ENCODE measurements around the gene FCAMR. TPM values are rescaled to one million over a fixed set of nuclear protein-coding genes. Genes with fewer than 3 reads are reported as not detected.

The FCAMR gene
- polyA plus RNA-seq, 4 donors: 0.54 to 4.5 (median 0.91) TPM

DNA sequence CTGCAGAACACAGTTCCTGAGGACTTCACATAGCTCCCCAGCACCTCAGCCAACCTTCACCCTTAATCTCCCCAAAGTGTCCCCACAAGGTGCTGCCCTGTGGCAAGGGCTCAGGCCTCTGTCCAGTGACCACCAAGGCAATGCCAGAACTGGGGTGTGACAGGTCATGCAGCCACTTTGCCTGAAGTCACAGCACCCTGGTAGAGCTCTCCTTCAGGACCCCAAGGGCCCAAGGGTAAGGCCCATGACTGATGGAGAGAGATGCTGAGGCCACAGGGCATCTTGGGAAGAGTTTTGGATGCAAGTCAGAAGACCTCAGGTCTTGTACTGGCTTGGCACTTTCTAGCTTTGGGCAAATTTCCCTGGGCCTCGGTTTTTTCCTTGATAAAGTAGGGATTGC lies 47.7 kb downstream of the FCAMR start:
- H3K27ac ChIP-seq (ENCODE audit: low read depth in 1 of 3, low read length in 2 of 3): peak overlapping the region; percentile 61 to 81 (median 72)
- peaks cover 0 to 48% (median 0%) of the 10 kb centered on the region in 3 donors for H3K4me1 ChIP-seq (ENCODE audit: control insufficient read depth in 3 of 3, insufficient read depth in 2 of 3, low read depth in 1 of 3, low read length in 2 of 3)
- FAIRE-seq: no peak
- H3K27me3 ChIP-seq (ENCODE audit: control insufficient read depth in 3 of 3, insufficient read depth in 3 of 3, low read length in 3 of 3): no peaks in the 10 kb centered on the region
- no peaks in the 10 kb centered on the region for H3K36me3 ChIP-seq (ENCODE audit: control insufficient read depth in 3 of 3, insufficient read depth in 2 of 3, low read depth in 1 of 3, low read length in 3 of 3)
- WGBS, 3 donors: 50 to 79% (median 57%) methylated on average over 1 of the region's 1 CpG
- H3K4me3 ChIP-seq (ENCODE audit: low read depth in 1 of 3, low read length in 3 of 3): no peak overlapping the region
- no peak for DNase-seq
- no peaks in the 10 kb centered on the region for H3K9me3 ChIP-seq (ENCODE audit: control insufficient read depth in 2 of 2, insufficient read depth in 1 of 2, low read depth in 1 of 2, low read length in 1 of 2)

DNA sequence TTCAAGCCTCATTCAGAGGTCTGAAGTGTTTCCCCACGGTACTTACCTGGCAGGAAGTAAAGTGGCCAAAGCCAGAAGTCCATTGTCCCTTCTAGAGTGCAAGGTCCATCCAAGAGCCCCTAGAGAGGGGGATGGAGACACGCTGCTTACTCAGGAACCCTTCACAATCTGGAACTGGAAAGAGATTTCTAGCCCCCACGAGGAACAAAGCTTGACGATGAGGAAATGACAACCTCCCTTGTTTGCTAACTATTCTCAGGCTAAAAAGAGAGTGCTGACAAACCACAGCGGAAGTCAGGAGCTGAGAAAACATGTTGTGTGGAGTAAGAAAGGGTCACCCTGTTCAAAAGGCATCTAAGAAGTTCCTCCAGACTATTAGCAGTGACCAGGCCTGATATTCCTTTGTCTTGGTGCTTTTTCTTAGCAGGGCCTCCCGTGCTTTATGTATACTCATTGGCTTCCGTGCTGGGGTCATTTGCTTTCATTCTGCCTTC lies 48.4 kb downstream of the FCAMR start, which contains the start of gene FCMR:
TSS of gene FCMR (minus strand) at position 170 of the 494 bp plus-strand sequence. CDS start at position 83, 87 bp downstream.
- no peaks in the 10 kb centered on the region for H3K36me3 ChIP-seq (ENCODE audit: control insufficient read depth in 3 of 3, insufficient read depth in 2 of 3, low read depth in 1 of 3, low read length in 3 of 3)
- FAIRE-seq: no peak
- H3K27me3 ChIP-seq (ENCODE audit: control insufficient read depth in 3 of 3, insufficient read depth in 3 of 3, low read length in 3 of 3): no peaks in the 10 kb centered on the region
- peak within 1 kb of the TSS; percentile 61 to 81 (median 72) for H3K27ac ChIP-seq (ENCODE audit: low read depth in 1 of 3, low read length in 2 of 3)
- WGBS, 3 donors: 48 to 65% (median 50%) methylated on average over 7 of the region's 7 CpGs
- peak within 1 kb of the TSS in 2 of 3 donors; percentile 25 to 34 for H3K4me3 ChIP-seq (ENCODE audit: low read depth in 1 of 3, low read length in 3 of 3)
- peak in 1 of 2 donors; percentile 50 for DNase-seq
- H3K9me3 ChIP-seq (ENCODE audit: control insufficient read depth in 2 of 2, insufficient read depth in 1 of 2, low read depth in 1 of 2, low read length in 1 of 2): no peaks in the 10 kb centered on the region
- peaks cover 0 to 43% (median 0%) of the 10 kb centered on the region in 3 donors for H3K4me1 ChIP-seq (ENCODE audit: control insufficient read depth in 3 of 3, insufficient read depth in 2 of 3, low read depth in 1 of 3, low read length in 2 of 3)

- Histone ChIP-seq H3K4me3 (ENCODE audit: low read depth in 1 of 3, low read length in 3 of 3) (no peak overlapping the region), H3K27ac (ENCODE audit: low read depth in 1 of 3, low read length in 2 of 3) (no peak overlapping the region), H3K36me3 (ENCODE audit: control insufficient read depth in 3 of 3, insufficient read depth in 2 of 3, low read depth in 1 of 3, low read length in 3 of 3) (no peaks in the 10 kb centered on the region), H3K9me3 (ENCODE audit: control insufficient read depth in 2 of 2, insufficient read depth in 1 of 2, low read depth in 1 of 2, low read length in 1 of 2) (no peaks in the 10 kb centered on the region), H3K4me1 (ENCODE audit: control insufficient read depth in 3 of 3, insufficient read depth in 2 of 3, low read depth in 1 of 3, low read length in 2 of 3) (peaks cover 0 to 17% (median 0%) of the 10 kb centered on the region in 3 donors), H3K27me3 (ENCODE audit: control insufficient read depth in 3 of 3, insufficient read depth in 3 of 3, low read length in 3 of 3) (no peaks in the 10 kb centered on the region)
- 74 to 88% (median 84%) methylated on average over 3 of the region's 3 CpGs for whole genome bisulfite sequencing, 3 donors
- FAIRE-seq (no peak), DNase-seq (no peak)
Measured at GRCh38 chr1:206918076-206918475, 52.2 kb downstream of the FCAMR start.

DNA sequence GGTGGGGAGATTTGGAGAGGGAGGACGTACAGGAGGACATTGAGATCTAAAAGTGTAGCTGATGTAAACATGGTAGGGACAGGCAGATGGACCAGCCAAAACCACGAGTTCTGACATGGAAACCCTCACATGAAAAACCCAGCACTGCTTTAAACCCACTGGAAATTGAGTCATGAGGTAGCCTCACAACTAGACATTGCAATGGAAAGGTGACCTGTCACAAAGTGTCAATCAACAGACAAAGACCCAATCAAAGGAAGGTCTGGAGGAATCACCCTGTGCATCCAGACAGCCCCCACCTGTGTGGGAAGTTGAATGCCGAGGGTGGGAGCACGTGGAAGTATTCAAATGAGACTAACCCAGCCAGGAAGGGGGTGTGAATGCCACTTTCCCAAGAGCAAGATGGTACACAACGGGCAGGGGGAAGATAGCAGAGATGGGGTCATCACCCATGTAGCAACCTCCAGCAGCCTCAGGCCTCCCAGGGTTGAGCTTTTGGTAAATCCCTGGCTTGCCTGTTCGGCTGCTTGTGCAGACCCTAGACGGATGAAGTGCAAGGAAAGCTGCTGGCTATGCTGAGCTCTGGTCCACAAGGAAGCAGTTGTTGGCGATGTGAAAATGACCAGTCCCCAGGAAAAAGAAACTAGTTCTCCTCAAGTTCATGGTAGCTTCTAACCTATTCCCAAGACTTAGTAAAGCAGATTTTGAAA lies 54.1 kb downstream of the FCAMR start:
- H3K27ac ChIP-seq (ENCODE audit: low read depth in 1 of 3, low read length in 2 of 3): no peak overlapping the region
- H3K4me3 ChIP-seq (ENCODE audit: low read depth in 1 of 3, low read length in 3 of 3): no peak overlapping the region
- 72 to 91% (median 86%) methylated on average over 8 of the region's 8 CpGs for WGBS, 3 donors
- no peaks in the 10 kb centered on the region for H3K27me3 ChIP-seq (ENCODE audit: control insufficient read depth in 3 of 3, insufficient read depth in 3 of 3, low read length in 3 of 3)
- H3K9me3 ChIP-seq (ENCODE audit: control insufficient read depth in 2 of 2, insufficient read depth in 1 of 2, low read depth in 1 of 2, low read length in 1 of 2): no peaks in the 10 kb centered on the region
- peaks cover 0 to 14% (median 0%) of the 10 kb centered on the region in 3 donors for H3K4me1 ChIP-seq (ENCODE audit: control insufficient read depth in 3 of 3, insufficient read depth in 2 of 3, low read depth in 1 of 3, low read length in 2 of 3)
- no peaks in the 10 kb centered on the region for H3K36me3 ChIP-seq (ENCODE audit: control insufficient read depth in 3 of 3, insufficient read depth in 2 of 3, low read depth in 1 of 3, low read length in 3 of 3)
- no peak for DNase-seq
- FAIRE-seq: no peak

DNA sequence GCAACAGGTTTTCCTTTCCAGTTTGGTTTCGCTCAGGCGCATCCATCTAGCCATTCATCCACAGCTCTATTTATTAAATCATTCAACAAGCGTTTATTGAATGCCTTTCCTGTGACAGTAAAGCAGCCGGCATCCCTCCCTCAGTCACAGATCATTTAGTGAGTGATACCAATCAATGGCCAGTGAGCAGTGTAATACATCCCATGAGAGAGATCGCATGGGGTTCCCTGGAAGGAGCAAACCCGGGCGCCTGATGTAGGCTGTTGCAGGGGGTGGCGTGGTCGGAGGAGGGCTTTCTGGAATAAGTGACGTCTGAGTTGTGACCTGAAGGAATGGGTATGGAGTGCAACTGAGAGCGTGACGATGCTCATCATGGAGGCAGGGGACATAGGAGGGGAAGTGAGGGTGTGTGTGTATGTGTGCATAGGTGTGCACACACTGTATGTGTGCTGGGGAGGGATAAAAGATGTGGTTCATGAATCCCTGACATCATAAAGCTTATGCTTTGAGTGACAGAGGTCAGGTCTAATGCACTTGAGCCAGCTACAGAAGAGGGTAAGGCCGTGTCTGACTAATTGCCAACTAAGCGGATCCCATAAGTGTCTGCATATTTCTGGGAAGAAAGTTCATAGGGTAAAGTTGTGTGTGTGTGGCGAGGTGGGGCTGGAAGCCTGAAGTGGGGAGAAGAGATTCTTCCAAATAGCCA lies 55.1 kb downstream of the FCAMR start:
- no peak for FAIRE-seq
- peaks cover 0 to 18% (median 0%) of the 10 kb centered on the region in 3 donors for H3K4me1 ChIP-seq (ENCODE audit: control insufficient read depth in 3 of 3, insufficient read depth in 2 of 3, low read depth in 1 of 3, low read length in 2 of 3)
- WGBS, 3 donors: 86 to 90% (median 89%) methylated on average over 15 of the region's 15 CpGs

GRCh38 chr1:206913766-206914537 lies 56.3 kb downstream of the FCAMR start:
- DNase-seq: no peak
- Histone ChIP-seq H3K36me3 (ENCODE audit: control insufficient read depth in 3 of 3, insufficient read depth in 2 of 3, low read depth in 1 of 3, low read length in 3 of 3) (no peaks in the 10 kb centered on the region), H3K4me3 (ENCODE audit: low read depth in 1 of 3, low read length in 3 of 3) (no peak overlapping the region), H3K4me1 (ENCODE audit: control insufficient read depth in 3 of 3, insufficient read depth in 2 of 3, low read depth in 1 of 3, low read length in 2 of 3) (peaks cover 0 to 25% (median 0%) of the 10 kb centered on the region in 3 donors), H3K9me3 (ENCODE audit: control insufficient read depth in 2 of 2, insufficient read depth in 1 of 2, low read depth in 1 of 2, low read length in 1 of 2) (no peaks in the 10 kb centered on the region), H3K27ac (ENCODE audit: low read depth in 1 of 3, low read length in 2 of 3) (no peak overlapping the region), H3K27me3 (ENCODE audit: control insufficient read depth in 3 of 3, insufficient read depth in 3 of 3, low read length in 3 of 3) (peaks cover 0 to under 1% (median 0%) of the 10 kb centered on the region in 3 donors)
- WGBS, 3 donors: 82 to 89% (median 89%) methylated on average over 12 of the region's 12 CpGs
- FAIRE-seq: no peak

More for the DNA sequence above, 55.1 kb downstream of the FCAMR start:
- H3K27me3 ChIP-seq (ENCODE audit: control insufficient read depth in 3 of 3, insufficient read depth in 3 of 3, low read length in 3 of 3): no peaks in the 10 kb centered on the region
- no peak overlapping the region for H3K27ac ChIP-seq (ENCODE audit: low read depth in 1 of 3, low read length in 2 of 3)
- H3K9me3 ChIP-seq (ENCODE audit: control insufficient read depth in 2 of 2, insufficient read depth in 1 of 2, low read depth in 1 of 2, low read length in 1 of 2): no peaks in the 10 kb centered on the region
- no peak for DNase-seq
- no peaks in the 10 kb centered on the region for H3K36me3 ChIP-seq (ENCODE audit: control insufficient read depth in 3 of 3, insufficient read depth in 2 of 3, low read depth in 1 of 3, low read length in 3 of 3)
- H3K4me3 ChIP-seq (ENCODE audit: low read depth in 1 of 3, low read length in 3 of 3): no peak overlapping the region

- H3K4me3 ChIP-seq (ENCODE audit: low read depth in 1 of 3, low read length in 3 of 3): no peak overlapping the region
- DNase-seq (peak; percentile 83 to 84), FAIRE-seq (no peak)
- H3K9me3 ChIP-seq (ENCODE audit: control insufficient read depth in 2 of 2, insufficient read depth in 1 of 2, low read depth in 1 of 2, low read length in 1 of 2): no peaks in the 10 kb centered on the region
- H3K27me3 ChIP-seq (ENCODE audit: control insufficient read depth in 3 of 3, insufficient read depth in 3 of 3, low read length in 3 of 3): peaks cover 0 to 5% (median 0%) of the 10 kb centered on the region in 3 donors
- no peak overlapping the region for H3K27ac ChIP-seq (ENCODE audit: low read depth in 1 of 3, low read length in 2 of 3)
- no peaks in the 10 kb centered on the region for H3K36me3 ChIP-seq (ENCODE audit: control insufficient read depth in 3 of 3, insufficient read depth in 2 of 3, low read depth in 1 of 3, low read length in 3 of 3)
- 23 to 28% (median 28%) methylated on average over 7 of the region's 7 CpGs for WGBS, 3 donors
- peaks cover 0 to 36% (median 0%) of the 10 kb centered on the region in 3 donors for H3K4me1 ChIP-seq (ENCODE audit: control insufficient read depth in 3 of 3, insufficient read depth in 2 of 3, low read depth in 1 of 3, low read length in 2 of 3)
Measured at GRCh38 chr1:206912445-206913095, 57.7 kb downstream of the FCAMR start.

All from small intestine (tissue), 7 donors.